Measurements from ENCODE around the gene XYLB.

XYLB gene

DNA sequence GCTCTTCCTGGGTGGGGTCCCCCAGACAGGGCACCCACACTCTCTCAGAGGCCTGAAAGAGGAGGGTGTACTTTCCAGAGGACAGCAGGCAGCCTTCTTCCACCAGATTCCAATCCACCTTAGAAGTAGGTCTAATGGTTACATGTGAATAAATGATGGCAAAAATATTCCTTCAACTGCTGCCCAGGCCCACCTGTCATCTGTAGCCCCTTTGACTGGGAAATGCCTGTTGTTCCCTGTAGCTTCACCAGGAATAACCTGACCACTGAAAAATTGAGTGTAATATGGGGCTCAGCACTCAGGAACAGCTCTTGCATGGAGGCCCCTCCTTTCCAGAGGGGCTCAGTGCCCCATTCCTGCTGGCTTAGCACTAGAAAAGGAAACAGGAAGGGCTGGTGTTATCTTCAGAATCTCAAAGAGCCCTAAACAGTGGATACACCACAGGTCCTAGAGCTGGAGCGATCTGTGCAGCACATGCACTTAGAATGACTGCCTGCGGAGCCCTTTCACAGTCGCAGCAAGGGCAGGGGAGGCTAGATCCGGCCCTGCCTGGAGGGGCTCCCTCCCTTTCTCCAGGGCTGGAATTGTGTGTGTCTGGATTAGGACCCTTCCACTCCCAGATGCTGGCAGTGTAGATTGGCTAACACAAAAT, 32.3 kb upstream of the XYLB start:
- H3K27me3 ChIP-seq (replicated peaks; ENCODE audit: insufficient read depth, low read length): no peaks in the 10 kb centered on the region
- H3K27ac ChIP-seq (ENCODE audit: low read length): no peak overlapping the region
- no peaks in the 10 kb centered on the region for H3K9me2 ChIP-seq (replicated peaks; ENCODE audit: insufficient read depth, low read length)
- no peak overlapping the region for H3K4me2 ChIP-seq (ENCODE audit: low read depth, low read length)
- no peak overlapping the region for H2AFZ ChIP-seq (ENCODE audit: low read length)
- no peaks in the 10 kb centered on the region for H3F3A ChIP-seq (ENCODE audit: insufficient read depth, low read length)
- no peak overlapping the region for H3K9ac ChIP-seq (ENCODE audit: low read length)
- no peak for DNase-seq
- no peaks in the 10 kb centered on the region for H3K4me1 ChIP-seq (ENCODE audit: low read length)
- TF ChIP-seq, protein P1, sequence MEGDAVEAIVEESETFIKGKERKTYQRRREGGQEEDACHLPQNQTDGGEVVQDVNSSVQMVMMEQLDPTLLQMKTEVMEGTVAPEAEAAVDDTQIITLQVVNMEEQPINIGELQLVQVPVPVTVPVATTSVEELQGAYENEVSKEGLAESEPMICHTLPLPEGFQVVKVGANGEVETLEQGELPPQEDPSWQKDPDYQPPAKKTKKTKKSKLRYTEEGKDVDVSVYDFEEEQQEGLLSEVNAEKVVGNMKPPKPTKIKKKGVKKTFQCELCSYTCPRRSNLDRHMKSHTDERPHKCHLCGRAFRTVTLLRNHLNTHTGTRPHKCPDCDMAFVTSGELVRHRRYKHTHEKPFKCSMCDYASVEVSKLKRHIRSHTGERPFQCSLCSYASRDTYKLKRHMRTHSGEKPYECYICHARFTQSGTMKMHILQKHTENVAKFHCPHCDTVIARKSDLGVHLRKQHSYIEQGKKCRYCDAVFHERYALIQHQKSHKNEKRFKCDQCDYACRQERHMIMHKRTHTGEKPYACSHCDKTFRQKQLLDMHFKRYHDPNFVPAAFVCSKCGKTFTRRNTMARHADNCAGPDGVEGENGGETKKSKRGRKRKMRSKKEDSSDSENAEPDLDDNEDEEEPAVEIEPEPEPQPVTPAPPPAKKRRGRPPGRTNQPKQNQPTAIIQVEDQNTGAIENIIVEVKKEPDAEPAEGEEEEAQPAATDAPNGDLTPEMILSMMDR (IDR thresholded peaks at IDR 0.05; ENCODE audit: low read length): no peak
- no peak for TF ChIP-seq EZH2phosphoT487 (IDR thresholded peaks at IDR 0.05; ENCODE audit: low read length)
- TF ChIP-seq EZH2 (optimal IDR thresholded peaks at IDR 0.05; ENCODE audit: low read depth, low read length): no peak
- no peaks in the 10 kb centered on the region for H3K9me3 ChIP-seq (replicated peaks; ENCODE audit: insufficient read depth, low read length)
- H3K36me3 ChIP-seq (replicated peaks; ENCODE audit: insufficient read depth, low read length): no peaks in the 10 kb centered on the region
- H3K79me2 ChIP-seq (ENCODE audit: low read length): no peaks in the 10 kb centered on the region
- no peak overlapping the region for H3K4me3 ChIP-seq (ENCODE audit: low read length)
- no peaks in the 10 kb centered on the region for H4K20me1 ChIP-seq (ENCODE audit: insufficient read depth, low read length)

GRCh38 chr3:38314764-38315487, 31.7 kb upstream of the XYLB start:
- Histone ChIP-seq H2AFZ (ENCODE audit: low read length) (no peak overlapping the region), H3K27ac (ENCODE audit: low read length) (no peak overlapping the region), H3K9me3 (replicated peaks; ENCODE audit: insufficient read depth, low read length) (no peaks in the 10 kb centered on the region), H3K4me1 (ENCODE audit: low read length) (no peaks in the 10 kb centered on the region), H3F3A (ENCODE audit: insufficient read depth, low read length) (no peaks in the 10 kb centered on the region), H3K4me3 (ENCODE audit: low read length) (no peak overlapping the region), H3K79me2 (ENCODE audit: low read length) (no peaks in the 10 kb centered on the region), H3K36me3 (replicated peaks; ENCODE audit: insufficient read depth, low read length) (no peaks in the 10 kb centered on the region), H3K9me2 (replicated peaks; ENCODE audit: insufficient read depth, low read length) (no peaks in the 10 kb centered on the region), H3K4me2 (ENCODE audit: low read depth, low read length) (no peak overlapping the region), H3K27me3 (replicated peaks; ENCODE audit: insufficient read depth, low read length) (no peaks in the 10 kb centered on the region), H4K20me1 (ENCODE audit: insufficient read depth, low read length) (no peaks in the 10 kb centered on the region), H3K9ac (ENCODE audit: low read length) (no peak overlapping the region)
- no peak for DNase-seq
- TF ChIP-seq EZH2 (optimal IDR thresholded peaks at IDR 0.05; ENCODE audit: low read depth, low read length) (no peak), EZH2phosphoT487 (IDR thresholded peaks at IDR 0.05; ENCODE audit: low read length) (no peak)
- TF ChIP-seq, protein P1 (IDR thresholded peaks at IDR 0.05; ENCODE audit: low read length): no peak

DNA sequence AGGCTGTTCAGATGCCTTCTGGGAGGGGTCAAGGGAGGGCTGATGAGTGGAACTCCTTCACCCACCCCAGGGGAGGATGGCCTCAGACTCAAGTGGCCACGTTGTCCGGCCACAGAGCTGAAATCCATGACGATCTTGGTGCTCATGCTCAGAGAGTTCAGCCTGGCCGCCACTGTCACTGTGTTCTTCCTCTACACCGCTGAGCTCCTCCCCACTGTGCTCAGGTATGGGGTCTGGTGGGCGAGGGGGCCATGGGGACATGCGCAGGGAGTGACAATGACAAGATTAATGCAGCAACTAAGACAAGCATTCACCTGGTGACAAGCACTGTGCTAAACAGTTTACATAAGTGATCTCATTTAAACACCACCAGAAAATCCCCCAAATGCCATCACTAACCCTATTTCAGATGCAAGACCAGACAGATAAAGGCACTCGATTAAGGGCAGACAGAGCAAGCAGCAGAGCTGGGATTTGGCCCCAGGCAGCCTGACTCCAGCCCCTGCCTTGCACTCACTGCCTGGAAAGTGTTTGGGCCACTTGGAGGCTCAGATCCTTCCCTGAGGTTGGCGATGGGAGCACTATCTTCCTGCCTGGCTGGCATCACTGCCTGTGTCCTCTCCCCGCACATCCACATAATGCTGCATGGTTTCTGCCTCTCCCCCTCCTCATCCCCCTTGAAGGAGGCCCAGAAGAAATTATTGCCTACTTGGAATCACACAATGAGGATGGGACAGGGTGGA, 30.9 kb upstream of the XYLB start:
- no peaks in the 10 kb centered on the region for H3F3A ChIP-seq (ENCODE audit: insufficient read depth, low read length)
- H4K20me1 ChIP-seq (ENCODE audit: insufficient read depth, low read length): no peaks in the 10 kb centered on the region
- H3K4me3 ChIP-seq (ENCODE audit: low read length): no peak overlapping the region
- H3K27me3 ChIP-seq (replicated peaks; ENCODE audit: insufficient read depth, low read length): no peaks in the 10 kb centered on the region
- no peaks in the 10 kb centered on the region for H3K4me1 ChIP-seq (ENCODE audit: low read length)
- H3K27ac ChIP-seq (ENCODE audit: low read length): no peak overlapping the region
- H2AFZ ChIP-seq (ENCODE audit: low read length): no peak overlapping the region
- TF ChIP-seq, protein P1 (IDR thresholded peaks at IDR 0.05; ENCODE audit: low read length): no peak
- no peaks in the 10 kb centered on the region for H3K9me2 ChIP-seq (replicated peaks; ENCODE audit: insufficient read depth, low read length)
- H3K9me3 ChIP-seq (replicated peaks; ENCODE audit: insufficient read depth, low read length): no peaks in the 10 kb centered on the region
- no peak overlapping the region for H3K4me2 ChIP-seq (ENCODE audit: low read depth, low read length)
- no peak for DNase-seq
- H3K79me2 ChIP-seq (ENCODE audit: low read length): no peaks in the 10 kb centered on the region
- H3K36me3 ChIP-seq (replicated peaks; ENCODE audit: insufficient read depth, low read length): no peaks in the 10 kb centered on the region
- H3K9ac ChIP-seq (ENCODE audit: low read length): no peak overlapping the region
